CD14-positive monocyte (primary cell): ENCODE data around the gene PPP6C. TPM values are rescaled to one million over a fixed set of nuclear protein-coding genes. Genes with fewer than 3 reads are reported as not detected.

ENCODE experiments used
- DNase-seq, 3 donors: peaks; one replicate each; pipeline ENCODE4 v3.0.0-alpha.2; 2011 to 2022
- H2AFZ ChIP-seq: 2 replicates; pipeline ENCODE4 v1.6.0; 2012; ENCODE audit warnings: mild to moderate bottlenecking, low read depth, low read length, inconsistent platforms; ENCODE audit not compliant: insufficient read depth, poor library complexity, severe bottlenecking
- H3K27ac ChIP-seq, 2 donors: 1 replicate in 1 of 2; 2 replicates in 1 of 2; pipeline ENCODE4 v1.5.1; 2012 to 2013; ENCODE audit warnings: low read length in 2 of 2, control low read depth in 1 of 2, inconsistent platforms in 1 of 2, low read depth in 1 of 2, mild to moderate bottlenecking in 1 of 2
- H3K27me3 ChIP-seq, 2 donors: one replicate each; pipeline versions ENCODE4 v1.6.0 to v1.6.1; 2011 to 2013; ENCODE audit warnings: low read length in 2 of 2; ENCODE audit not compliant: control insufficient read depth in 2 of 2, insufficient read depth in 2 of 2
- H3K36me3 ChIP-seq, 2 donors: replicated peaks in 1 of 2; 1 replicate in 1 of 2; 2 replicates in 1 of 2; pipeline versions ENCODE4 v1.5.1 to v1.6.1; 2012 to 2013; ENCODE audit warnings: low read length in 2 of 2, control low read depth in 1 of 2, inconsistent platforms in 1 of 2, mild to moderate bottlenecking in 1 of 2; ENCODE audit not compliant: insufficient read depth in 2 of 2, control insufficient read depth in 1 of 2
- H3K4me1 ChIP-seq, 2 donors: 1 replicate in 1 of 2; 2 replicates in 1 of 2; pipeline versions ENCODE4 v1.5.1 to v1.6.1; 2012 to 2013; ENCODE audit warnings: low read length in 2 of 2, control low read depth in 1 of 2, inconsistent platforms in 1 of 2, mild to moderate bottlenecking in 1 of 2, moderate library complexity in 1 of 2; ENCODE audit not compliant: insufficient read depth in 2 of 2, control insufficient read depth in 1 of 2
- H3K4me2 ChIP-seq: replicated peaks from 2 replicates; pipeline ENCODE3; 2012; ENCODE audit warnings: low read length, moderate library complexity, mild to moderate bottlenecking; ENCODE audit not compliant: poor library complexity, severe bottlenecking; ENCODE audit errors: extremely low read depth
- H3K4me3 ChIP-seq, 3 experiments: fragments of 200-600 bp in 1 of 3; sonication (generic) in 1 of 3; replicated peaks in 1 of 3; 1 replicate in 2 of 3; 2 replicates in 1 of 3; pipeline ENCODE4 v1.5.1; 2011 to 2013; ENCODE audit warnings: low read length in 3 of 3, mild to moderate bottlenecking in 3 of 3, control low read depth in 2 of 3, low read depth in 2 of 3, inconsistent platforms in 1 of 3, moderate library complexity in 1 of 3
- H3K79me2 ChIP-seq: 2 replicates; pipeline ENCODE4 v1.6.0; 2012; ENCODE audit warnings: mild to moderate bottlenecking, control low read depth, inconsistent platforms, low read length, moderate library complexity; ENCODE audit not compliant: insufficient read depth
- H3K9ac ChIP-seq: 2 replicates; pipeline ENCODE4 v1.6.0; 2017; ENCODE audit warnings: low read length, mild to moderate bottlenecking; ENCODE audit not compliant: insufficient read depth, poor library complexity, severe bottlenecking
- H3K9me3 ChIP-seq, 2 donors: replicated peaks in 1 of 2; 1 replicate in 1 of 2; 2 replicates in 1 of 2; pipeline versions ENCODE4 v1.5.1 to v1.6.1; 2012 to 2013; ENCODE audit warnings: low read length in 2 of 2, control low read depth in 1 of 2; ENCODE audit not compliant: control insufficient read depth in 1 of 2, insufficient read depth in 1 of 2
- H4K20me1 ChIP-seq: 2 replicates; pipeline ENCODE4 v1.6.0; 2012; ENCODE audit warnings: mild to moderate bottlenecking, low read length, control low read depth, moderate library complexity; ENCODE audit not compliant: insufficient read depth
- H3K27ac Mint-ChIP-seq, 7 donors: one replicate each; pipeline ENCODE4 v1.8.0; 2020; ENCODE audit warnings: mild to moderate bottlenecking in 7 of 7, mixed read lengths in 7 of 7, moderate library complexity in 6 of 7, inconsistent platforms in 2 of 7
- H3K27me3 Mint-ChIP-seq, 3 donors: one replicate each; pipeline ENCODE4 v1.8.0; 2021 to 2022; ENCODE audit warnings: low read depth in 3 of 3, mild to moderate bottlenecking in 3 of 3, mixed read lengths in 3 of 3, moderate library complexity in 3 of 3, inconsistent platforms in 1 of 3
- H3K36me3 Mint-ChIP-seq, 2 donors: one replicate each; pipeline ENCODE4 v1.8.0; 2020; ENCODE audit warnings: mixed read lengths in 2 of 2, inconsistent platforms in 1 of 2, mild to moderate bottlenecking in 1 of 2
- H3K4me1 Mint-ChIP-seq: one replicate; pipeline ENCODE4 v1.8.0; 2020; ENCODE audit warnings: mild to moderate bottlenecking, mixed read lengths
- H3K4me3 Mint-ChIP-seq, 2 donors: one replicate each; pipeline ENCODE4 v1.8.0; 2020; ENCODE audit warnings: mild to moderate bottlenecking in 2 of 2, mixed read lengths in 2 of 2, moderate library complexity in 1 of 2
- H3K9me3 Mint-ChIP-seq, 7 donors: one replicate each; pipeline ENCODE4 v1.8.0; 2020 to 2022; ENCODE audit warnings: mixed read lengths in 7 of 7, mild to moderate bottlenecking in 6 of 7, moderate library complexity in 6 of 7, inconsistent platforms in 2 of 7
- CTCF ChIP-seq: fragments of 200-600 bp; IDR thresholded peaks from one replicate; pipeline ENCODE4 v1.8.0; 2022; ENCODE audit warnings: antibody characterized with exemption, mild to moderate bottlenecking
- WGBS: methylation state at CpG from one replicate; pipeline ENCODE4 v1.1.5; 2013; ENCODE audit warnings: missing lambda C conversion rate; ENCODE audit not compliant: insufficient coverage; 5-methylcytosine and 5-hydroxymethylcytosine counted together
- intact Hi-C, 2 donors: fragments of 100-400 bp; cut with micrococcal nuclease; formaldehyde crosslinking; loops; one replicate each; pipeline versions ENCODE4 v1.15.0 to v1.15.1; 2023
- polyA plus RNA-seq, 3 donors: library from polyadenylated mRNA; depleted of rRNA in 1 of 3; unstranded in 2 of 3; stranded (reverse) in 1 of 3; fragments of 300-500 nt in 2 of 3; fragments of >200 nt in 1 of 3; fragmentation: Illumina TruSeq in 2 of 3; gene quantifications; 1 replicate in 2 of 3; 2 replicates in 1 of 3; pipeline ENCODE4 v1.2.3, GENCODE V29; 2012 to 2021

PPP6C gene
- polyA plus RNA-seq, 3 donors, result 20.0 to 48.1 (median 36.9) TPM

GRCh38 chr9:125106285-125106893 is 83.2 kb downstream of the PPP6C start:
- H3K9me3 Mint-ChIP-seq, result peaks cover 2 to 27% (median 7%) of the 10 kb centered on the region in 7 donors
- H3K27me3 Mint-ChIP-seq, result peaks cover 0 to 1% (median 0%) of the 10 kb centered on the region in 3 donors
- H3K4me1 ChIP-seq, result no peaks in the 10 kb centered on the region
- no peaks in the 10 kb centered on the region for H3K27me3 ChIP-seq
- H3K9ac ChIP-seq, result no peak overlapping the region
- H3K4me3 Mint-ChIP-seq, result no peak overlapping the region
- intact Hi-C loops, result no loop called here
- H3K4me1 Mint-ChIP-seq, result no peaks in the 10 kb centered on the region
- H2AFZ ChIP-seq, result no peak overlapping the region
- peaks cover 0 to 6% of the 10 kb centered on the region in 2 donors for H3K9me3 ChIP-seq
- no peaks in the 10 kb centered on the region for H3K36me3 ChIP-seq
- peaks cover 0 to 2% of the 10 kb centered on the region in 2 donors for H3K36me3 Mint-ChIP-seq
- H3K4me3 ChIP-seq, result no peak overlapping the region
- H4K20me1 ChIP-seq, result no peaks in the 10 kb centered on the region
- no peak overlapping the region for H3K27ac Mint-ChIP-seq
- no peaks in the 10 kb centered on the region for H3K79me2 ChIP-seq
- no peak overlapping the region for H3K4me2 ChIP-seq
- no peak for TF ChIP-seq CTCF
- DNase-seq, result no peak
- H3K27ac ChIP-seq, result no peak overlapping the region

GRCh38 chr9:125103770-125104460 is 85.7 kb downstream of the PPP6C start:
- Histone ChIP-seq H3K79me2 (no peaks in the 10 kb centered on the region), H4K20me1 (no peaks in the 10 kb centered on the region), H3K4me2 (no peak overlapping the region), H3K27ac (no peak overlapping the region), H2AFZ (no peak overlapping the region), H3K4me3 (no peak overlapping the region), H3K36me3 (no peaks in the 10 kb centered on the region), H3K9ac (no peak overlapping the region), H3K4me1 (no peaks in the 10 kb centered on the region), H3K9me3 (no peaks in the 10 kb centered on the region), H3K27me3 (no peaks in the 10 kb centered on the region)
- peaks cover 0 to 11% (median 3%) of the 10 kb centered on the region in 7 donors for H3K9me3 Mint-ChIP-seq
- no peak overlapping the region for H3K4me3 Mint-ChIP-seq
- H3K27me3 Mint-ChIP-seq, result peaks cover 0 to 1% (median 0%) of the 10 kb centered on the region in 3 donors
- intact Hi-C loops, result no loop called here
- DNase-seq, result no peak
- TF ChIP-seq CTCF, result no peak
- peaks cover 0 to 2% of the 10 kb centered on the region in 2 donors for H3K36me3 Mint-ChIP-seq
- H3K27ac Mint-ChIP-seq, result no peak overlapping the region
- no CpG with 5 or more reads among the region's 3 CpGs for WGBS
- H3K4me1 Mint-ChIP-seq, result no peaks in the 10 kb centered on the region
